K562 (cell line): ENCODE measurements around the gene CABP4. TPM values are rescaled to one million over a fixed set of nuclear protein-coding genes. Genes with fewer than 3 reads are reported as not detected.
A peak's percentile ranks its signal among the peaks of the same experiment; 100 is the strongest.

ENCODE experiments used
- ATAC-seq: fragments of 200-7000 bp; cut with Tn5 transposase; 3 replicates; pipeline ENCODE4 v1.9.1; 2020; ENCODE audit warnings: moderate library complexity
- BruUV-seq: library from RNA; stranded (reverse); fragments of 400-500 nt; replicated peaks from 2 replicates; lab custom pipeline; 2021; lab: Mats Ljungman, UMichigan
- CTCF ChIA-PET: fragments of 300-600 bp; formaldehyde crosslinking; extraction: SDS; loops from one replicate; lab custom pipeline; 2021; ENCODE audit warnings: low intra/inter-chr PET ratio; lab: Yijun Ruan, JAX
- POLR2A ChIA-PET: fragments of 300-600, 350-650 bp; sonication (Branson Sonifier 250); formaldehyde crosslinking; extraction: SDS; loops from one replicate; lab custom pipeline; 2021; ENCODE audit warnings: antibody characterized with exemption, inconsistent platforms; lab: Yijun Ruan, JAX
- DNase-seq, 4 experiments: peaks; one replicate each; pipeline versions ENCODE4 v3.0.0 to v3.0.0-alpha.2; 2011 to 2018; ENCODE audit warnings: low spot score in 3 of 4, mixed read lengths in 3 of 4; ENCODE audit errors: extremely low read depth in 1 of 4
- FAIRE-seq: peaks from 2 replicates; lab custom pipeline; 2011; peaks lifted over from hg19 to GRCh38; lab: Jason Lieb, UNC
- H2AFZ ChIP-seq: 2 replicates; pipeline ENCODE4 v1.6.0; 2011; ENCODE audit warnings: low read depth, low read length, control low read depth, inconsistent platforms
- H3K27ac ChIP-seq: fragments of 200-600 bp; 3 replicates; pipeline ENCODE4 v1.8.0; 2011; ENCODE audit warnings: low read depth, mild to moderate bottlenecking, control low read depth, inconsistent platforms, low read length, moderate library complexity, mixed read lengths; ENCODE audit errors: extremely low read depth
- H3K27me3 ChIP-seq, 2 experiments: fragments of 300-600 bp in 1 of 2; 2 replicates in 1 of 2; 3 replicates in 1 of 2; pipeline versions ENCODE4 v1.6.0 to v1.8.0; 2011; ENCODE audit warnings: inconsistent platforms in 2 of 2, low read length in 2 of 2, mild to moderate bottlenecking in 1 of 2, mixed read lengths in 1 of 2, moderate library complexity in 1 of 2; ENCODE audit not compliant: control insufficient read depth in 2 of 2, insufficient read depth in 2 of 2
- H3K36me3 ChIP-seq: fragments of 300-600 bp; 3 replicates; pipeline ENCODE4 v1.8.0; 2011; ENCODE audit warnings: mild to moderate bottlenecking, low read length, inconsistent platforms; ENCODE audit not compliant: control insufficient read depth, insufficient read depth
- H3K4me1 ChIP-seq, 2 experiments: fragments of 200-600 bp in 1 of 2; replicated peaks in 1 of 2; 2 replicates in 1 of 2; 3 replicates in 1 of 2; pipeline versions ENCODE4 v1.5.1 to v1.8.0; 2011; ENCODE audit warnings: inconsistent platforms in 2 of 2, low read length in 2 of 2, mild to moderate bottlenecking in 1 of 2, mixed read lengths in 1 of 2, moderate library complexity in 1 of 2; ENCODE audit not compliant: control insufficient read depth in 2 of 2, insufficient read depth in 2 of 2
- H3K4me2 ChIP-seq: 2 replicates; pipeline ENCODE4 v1.6.1; 2011; ENCODE audit warnings: low read length, control low read depth, inconsistent platforms, mixed read lengths; ENCODE audit not compliant: insufficient read depth
- H3K4me3 ChIP-seq: fragments of 200-600 bp; sonication (generic), shearing (Covaris generic); 2 replicates; pipeline ENCODE4 v1.5.1; 2016; ENCODE audit warnings: control low read depth, inconsistent platforms
- H3K79me2 ChIP-seq: fragments of 200-600 bp; 3 replicates; pipeline ENCODE4 v1.8.0; 2011; ENCODE audit warnings: low read length, inconsistent platforms; ENCODE audit not compliant: control insufficient read depth, insufficient read depth
- H3K9ac ChIP-seq, 2 experiments: 2 replicates each; pipeline versions ENCODE4 v1.6.0 to v1.6.1; 2011; ENCODE audit warnings: low read depth in 2 of 2, low read length in 2 of 2, control low read depth in 1 of 2, inconsistent platforms in 1 of 2, mild to moderate bottlenecking in 1 of 2, mixed read lengths in 1 of 2; ENCODE audit not compliant: insufficient read depth in 1 of 2
- H3K9me1 ChIP-seq: one replicate; pipeline ENCODE4 v1.6.0; 2011; ENCODE audit warnings: inconsistent platforms, mild to moderate bottlenecking, low read length, moderate library complexity; ENCODE audit not compliant: control insufficient read depth, insufficient read depth
- H3K9me3 ChIP-seq: replicated peaks from 2 replicates; pipeline ENCODE4 v1.5.1; 2011; ENCODE audit warnings: low read depth, low read length, inconsistent platforms; ENCODE audit not compliant: control insufficient read depth, insufficient read depth
- H4K20me1 ChIP-seq: replicated peaks from 2 replicates; pipeline ENCODE4 v1.6.1; 2011; ENCODE audit warnings: low read length, inconsistent platforms, mixed read lengths; ENCODE audit not compliant: control insufficient read depth, insufficient read depth
- CCNT2 ChIP-seq: IDR thresholded peaks from 2 replicates; pipeline ENCODE4 v1.6.1; 2011; ENCODE audit warnings: borderline replicate concordance, low read depth, mild to moderate bottlenecking, moderate library complexity, mixed read lengths, low read length; ENCODE audit not compliant: insufficient read length; ENCODE audit errors: extremely low read depth
- DACH1 ChIP-seq: fragments of 450-650 bp; IDR thresholded peaks from 2 replicates; pipeline ENCODE4 v1.6.1; 2018; ENCODE audit not compliant: partially characterized antibody
- DNMT1 ChIP-seq: fragments of 450-650 bp; IDR thresholded peaks from 2 replicates; pipeline ENCODE4 v1.6.1; 2016; ENCODE audit warnings: antibody characterized with exemption, mild to moderate bottlenecking
- FOXK2 ChIP-seq, 2 experiments: fragments of 450-650 bp; IDR thresholded peaks in 1 of 2; conservative IDR thresholded peaks in 1 of 2; 2 replicates each; pipeline ENCODE4 v1.6.1; 2016; ENCODE audit warnings: low read depth in 2 of 2, mild to moderate bottlenecking in 1 of 2
- HNRNPL ChIP-seq: fragments of 200-400 bp; formaldehyde crosslinking; IDR thresholded peaks from 2 replicates; pipeline ENCODE4 v1.6.1; 2017; ENCODE audit warnings: low read depth, mild to moderate bottlenecking, low read length
- SIRT6 ChIP-seq: IDR thresholded peaks from one replicate; pipeline ENCODE4 v1.6.1; 2012; ENCODE audit warnings: low read depth, mild to moderate bottlenecking, control low read depth, inconsistent platforms, low read length, moderate library complexity
- ZNF445 ChIP-seq: fragments of 250-450 bp; sonication (Bioruptor Pico); IDR thresholded peaks from 2 replicates; pipeline ENCODE4 v1.4.0; 2020; ENCODE audit warnings: low read depth, mild to moderate bottlenecking, moderate library complexity
- WGBS: fragments of 100-300 bp; shearing (Covaris generic); methylation state at CpG from one replicate; pipeline ENCODE4 v1.1.6; 2016; ENCODE audit warnings: low coverage, mixed read lengths; ENCODE audit not compliant: insufficient coverage; ENCODE audit errors: missing lambda C conversion rate; 5-methylcytosine and 5-hydroxymethylcytosine counted together
- in situ Hi-C: fragments of 300-500 bp; cut with MboI; formaldehyde crosslinking; loops from 4 replicates; pipeline ENCODE4 v1.15.0; 2018; ENCODE audit warnings: inconsistent platforms, mixed read lengths
- intact Hi-C: fragments of 100-400 bp; cut with micrococcal nuclease; formaldehyde crosslinking; loops from 2 replicates; pipeline ENCODE4 v1.14.2; 2022
- polyA plus RNA-seq, 8 experiments: library from polyadenylated mRNA; depleted of rRNA in 4 of 8; stranded (reverse) in 5 of 8; unstranded in 3 of 8; fragments of >200 nt; fragmentation: Nextera tagmentation in 2 of 8; fragmentation: Illumina TruSeq in 1 of 8; extraction: Ambion mirVana in 2 of 8; extraction: Trizol in 1 of 8; gene quantifications; 2 replicates each; pipeline versions ENCODE4 v1.2.1 to v1.2.3, GENCODE V29; 2011 to 2014; ENCODE audit warnings: inconsistent platforms in 1 of 8, missing spikeins in 1 of 8
- total RNA-seq, 7 experiments: library from RNA; depleted of rRNA in 6 of 7; stranded (reverse); fragments of >200 nt in 6 of 7; fragmentation: Illumina TruSeq in 2 of 7; extraction: Trizol in 2 of 7; gene quantifications; 2 replicates each; pipeline versions ENCODE4 v1.2.1 to v1.2.3, GENCODE V29; 2011 to 2021; ENCODE audit warnings: low replicate concordance in 1 of 7
- TF ChIP-seq, protein P1 (sequence below): fragments of 450-650 bp; formaldehyde crosslinking; IDR thresholded peaks from 2 replicates; pipeline ENCODE4 v1.4.0; 2022; ENCODE audit warnings: mild to moderate bottlenecking, moderate library complexity
- TF ChIP-seq, protein P2 (sequence below): fragments of 250-450 bp; sonication (Bioruptor Pico); IDR thresholded peaks from 2 replicates; pipeline ENCODE4 v1.5.1; 2021; ENCODE audit warnings: mild to moderate bottlenecking
- TF ChIP-seq, protein P3 (sequence below): fragments of 200-400 bp; formaldehyde crosslinking; IDR thresholded peaks from 2 replicates; pipeline ENCODE4 v1.6.1; 2017; ENCODE audit warnings: mild to moderate bottlenecking, low read depth, low read length, moderate library complexity
- TF ChIP-seq, protein P4 (sequence below): fragments of 200-800 bp; sonication (Bioruptor generic); IDR thresholded peaks from 2 replicates; pipeline ENCODE4 v1.6.1; 2017; ENCODE audit warnings: missing genetic modification characterization, missing compliant biosample characterization

The CABP4 gene
- total and polyA plus RNA-seq, 9 of the 15 experiments (the other 6 are each of a cell fraction or from before 2014, with no cell fraction given), result 0.11 TPM; not detected in 8

DNA sequence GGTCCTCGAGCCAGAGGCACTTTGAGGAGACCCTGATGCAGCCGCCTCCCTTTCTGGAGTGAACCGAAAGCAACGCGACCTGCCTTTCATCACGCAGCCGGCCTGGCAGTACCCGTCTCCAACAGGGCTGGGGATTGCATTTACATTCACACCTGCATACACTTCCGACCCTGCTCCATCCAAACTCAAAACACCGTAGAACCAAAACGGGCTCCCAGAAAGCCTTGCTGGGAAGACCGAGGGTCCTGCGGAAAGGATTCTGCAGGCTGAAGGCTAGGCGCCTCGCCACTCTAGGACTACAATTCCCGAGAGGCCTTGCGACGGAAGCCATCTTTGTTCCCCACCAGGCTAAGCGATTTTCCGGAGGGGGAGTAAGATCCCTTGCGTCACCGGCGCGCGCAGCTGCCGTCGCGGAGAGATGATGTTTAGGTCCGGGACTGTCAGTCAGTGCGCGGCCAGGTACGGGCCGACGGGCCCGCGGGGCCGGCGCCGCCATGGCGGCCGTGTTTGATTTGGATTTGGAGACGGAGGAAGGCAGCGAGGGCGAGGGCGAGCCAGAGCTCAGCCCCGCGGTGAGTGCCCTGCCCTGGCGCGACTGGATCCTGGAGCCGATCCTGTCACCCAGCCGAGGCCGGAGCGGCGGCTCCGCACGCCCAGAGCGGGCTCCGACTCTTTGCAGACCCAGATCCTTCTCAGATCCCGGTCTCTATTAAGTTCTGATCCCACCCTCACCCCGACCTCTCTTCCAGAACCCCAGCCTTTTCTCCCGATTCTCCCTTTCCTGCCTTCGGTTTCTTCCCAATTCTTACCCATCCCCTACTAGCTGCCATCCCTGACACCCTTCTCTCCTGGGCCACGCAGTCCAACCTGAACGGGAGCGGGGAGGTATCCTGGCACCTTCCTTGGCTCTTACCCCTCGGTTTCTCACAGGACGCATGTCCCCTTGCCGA lies 26.8 kb upstream of the CABP4 start, which contains the start of gene RPS6KB2:
TSS of gene RPS6KB2 (plus strand) at position 443 of the 950 bp plus-strand sequence. CDS start at position 495, 52 bp downstream.
- Histone ChIP-seq H3K9me1 (peaks cover 4% of the 10 kb centered on the region), H3K4me2 (peak within 1 kb of the TSS; percentile 93), H3K9ac (peak within 1 kb of the TSS; percentile 91 to 97), H4K20me1 (no peaks in the 10 kb centered on the region), H3K9me3 (no peaks in the 10 kb centered on the region), H3K36me3 (peaks cover 41% of the 10 kb centered on the region; the same call in 2 of the 3 replicates), H3K79me2 (peaks cover 25% of the 10 kb centered on the region), H3K27ac (peak within 1 kb of the TSS; percentile 78), H3K4me3 (peak within 1 kb of the TSS; percentile 83), H3K4me1 (peaks cover 9 to 43% of the 10 kb centered on the region in 2 experiments; a peak in 4 of 5 replicates), H2AFZ (peak within 1 kb of the TSS; percentile 93), H3K27me3 (no peaks in the 10 kb centered on the region)
- FAIRE-seq, result peak; percentile 96
- in situ Hi-C loops (no loop called here), intact Hi-C loops (loop anchor here (5.0 kb wide), 1 partner anchor 79 kb away; the partner anchor contains the start of genes CDK2AP2 and PITPNM1)
- peak; percentile 92 for ATAC-seq
- CTCF ChIA-PET, result interaction anchor here (1.6 kb wide), 1 partner anchor 27 kb away, joined by 3 read pairs; no protein-coding TSS in a partner anchor
- no TSS peak for BruUV-seq
- whole genome bisulfite sequencing, result 7% methylated on average over 63 of the region's 68 CpGs
- POLR2A ChIA-PET, result interaction anchor here (0.6 to 3.6 kb wide), 9 partner anchors 8 to 200 kb away, joined by 3 to 21 read pairs (median 3); partner anchors contain the start of gene PTPRCAP
- DNase-seq, result peak; percentile 96 to 99 (median 98)
- TF ChIP-seq, protein P1, sequence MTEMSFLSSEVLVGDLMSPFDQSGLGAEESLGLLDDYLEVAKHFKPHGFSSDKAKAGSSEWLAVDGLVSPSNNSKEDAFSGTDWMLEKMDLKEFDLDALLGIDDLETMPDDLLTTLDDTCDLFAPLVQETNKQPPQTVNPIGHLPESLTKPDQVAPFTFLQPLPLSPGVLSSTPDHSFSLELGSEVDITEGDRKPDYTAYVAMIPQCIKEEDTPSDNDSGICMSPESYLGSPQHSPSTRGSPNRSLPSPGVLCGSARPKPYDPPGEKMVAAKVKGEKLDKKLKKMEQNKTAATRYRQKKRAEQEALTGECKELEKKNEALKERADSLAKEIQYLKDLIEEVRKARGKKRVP (CRISPR knock-in tag), result 0 out of 2 replicates have a peak, but pooled peaks have one; percentile 34
- TF ChIP-seq ZNF445 (CRISPR knock-in tag), result no peak
- no peak for TF ChIP-seq DNMT1
- TF ChIP-seq HNRNPL, result no peak
- TF ChIP-seq, protein P2, sequence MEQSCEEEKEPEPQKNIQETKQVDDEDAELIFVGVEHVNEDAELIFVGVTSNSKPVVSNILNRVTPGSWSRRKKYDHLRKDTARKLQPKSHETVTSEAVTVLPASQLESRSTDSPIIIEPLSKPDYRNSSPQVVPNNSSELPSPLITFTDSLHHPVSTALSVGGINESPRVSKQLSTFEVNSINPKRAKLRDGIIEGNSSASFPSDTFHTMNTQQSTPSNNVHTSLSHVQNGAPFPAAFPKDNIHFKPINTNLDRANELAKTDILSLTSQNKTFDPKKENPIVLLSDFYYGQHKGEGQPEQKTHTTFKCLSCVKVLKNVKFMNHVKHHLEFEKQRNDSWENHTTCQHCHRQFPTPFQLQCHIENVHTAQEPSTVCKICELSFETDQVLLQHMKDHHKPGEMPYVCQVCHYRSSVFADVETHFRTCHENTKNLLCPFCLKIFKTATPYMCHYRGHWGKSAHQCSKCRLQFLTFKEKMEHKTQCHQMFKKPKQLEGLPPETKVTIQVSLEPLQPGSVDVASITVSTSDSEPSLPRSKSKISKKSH (CRISPR knock-in tag), result no peak
- TF ChIP-seq CCNT2, result peak; percentile 65
- no peak for TF ChIP-seq SIRT6
- TF ChIP-seq, protein P3, sequence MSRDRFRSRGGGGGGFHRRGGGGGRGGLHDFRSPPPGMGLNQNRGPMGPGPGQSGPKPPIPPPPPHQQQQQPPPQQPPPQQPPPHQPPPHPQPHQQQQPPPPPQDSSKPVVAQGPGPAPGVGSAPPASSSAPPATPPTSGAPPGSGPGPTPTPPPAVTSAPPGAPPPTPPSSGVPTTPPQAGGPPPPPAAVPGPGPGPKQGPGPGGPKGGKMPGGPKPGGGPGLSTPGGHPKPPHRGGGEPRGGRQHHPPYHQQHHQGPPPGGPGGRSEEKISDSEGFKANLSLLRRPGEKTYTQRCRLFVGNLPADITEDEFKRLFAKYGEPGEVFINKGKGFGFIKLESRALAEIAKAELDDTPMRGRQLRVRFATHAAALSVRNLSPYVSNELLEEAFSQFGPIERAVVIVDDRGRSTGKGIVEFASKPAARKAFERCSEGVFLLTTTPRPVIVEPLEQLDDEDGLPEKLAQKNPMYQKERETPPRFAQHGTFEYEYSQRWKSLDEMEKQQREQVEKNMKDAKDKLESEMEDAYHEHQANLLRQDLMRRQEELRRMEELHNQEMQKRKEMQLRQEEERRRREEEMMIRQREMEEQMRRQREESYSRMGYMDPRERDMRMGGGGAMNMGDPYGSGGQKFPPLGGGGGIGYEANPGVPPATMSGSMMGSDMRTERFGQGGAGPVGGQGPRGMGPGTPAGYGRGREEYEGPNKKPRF, result no peak
- peak; percentile 16 for TF ChIP-seq DACH1
- TF ChIP-seq FOXK2 (conservative IDR thresholded peaks at IDR 0.05 in 1 of 2, IDR thresholded peaks at IDR 0.05 in 1 of 2; ENCODE audit: low read depth in 2 of 2), result peak; percentile 67 to 76; a peak in 3 of 4 replicates
- TF ChIP-seq, protein P4, sequence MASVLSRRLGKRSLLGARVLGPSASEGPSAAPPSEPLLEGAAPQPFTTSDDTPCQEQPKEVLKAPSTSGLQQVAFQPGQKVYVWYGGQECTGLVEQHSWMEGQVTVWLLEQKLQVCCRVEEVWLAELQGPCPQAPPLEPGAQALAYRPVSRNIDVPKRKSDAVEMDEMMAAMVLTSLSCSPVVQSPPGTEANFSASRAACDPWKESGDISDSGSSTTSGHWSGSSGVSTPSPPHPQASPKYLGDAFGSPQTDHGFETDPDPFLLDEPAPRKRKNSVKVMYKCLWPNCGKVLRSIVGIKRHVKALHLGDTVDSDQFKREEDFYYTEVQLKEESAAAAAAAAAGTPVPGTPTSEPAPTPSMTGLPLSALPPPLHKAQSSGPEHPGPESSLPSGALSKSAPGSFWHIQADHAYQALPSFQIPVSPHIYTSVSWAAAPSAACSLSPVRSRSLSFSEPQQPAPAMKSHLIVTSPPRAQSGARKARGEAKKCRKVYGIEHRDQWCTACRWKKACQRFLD (CRISPR knock-in tag), result peak; percentile 48; the same call in 1 of the 2 replicates
